Coronary artery (tissue), 2 donors: ENCODE results near the gene PRDM8.

Source experiments
- DNase-seq: peaks from one replicate; pipeline ENCODE4 v3.0.0-alpha.2; 2017; ENCODE audit warnings: low spot score
- H3K27ac ChIP-seq, 2 donors: fragments of 200-600 bp; sonication (generic); one replicate each; pipeline ENCODE4 v1.5.1; 2016 to 2019
- H3K4me3 ChIP-seq: fragments of 200-600 bp; sonication (generic); 2 replicates; pipeline ENCODE4 v1.5.1; 2016; ENCODE audit warnings: mild to moderate bottlenecking, moderate library complexity
- TF ChIP-seq, protein P1 (sequence below): fragments of 200-600 bp; sonication (generic); IDR thresholded peaks from one replicate; pipeline ENCODE4 v1.5.1; 2019; ENCODE audit warnings: antibody characterized with exemption

The PRDM8 gene

GRCh38 chr4:80252427-80252826 is 55.1 kb downstream of the PRDM8 start:
- no peak for DNase-seq
- TF ChIP-seq, protein P1, sequence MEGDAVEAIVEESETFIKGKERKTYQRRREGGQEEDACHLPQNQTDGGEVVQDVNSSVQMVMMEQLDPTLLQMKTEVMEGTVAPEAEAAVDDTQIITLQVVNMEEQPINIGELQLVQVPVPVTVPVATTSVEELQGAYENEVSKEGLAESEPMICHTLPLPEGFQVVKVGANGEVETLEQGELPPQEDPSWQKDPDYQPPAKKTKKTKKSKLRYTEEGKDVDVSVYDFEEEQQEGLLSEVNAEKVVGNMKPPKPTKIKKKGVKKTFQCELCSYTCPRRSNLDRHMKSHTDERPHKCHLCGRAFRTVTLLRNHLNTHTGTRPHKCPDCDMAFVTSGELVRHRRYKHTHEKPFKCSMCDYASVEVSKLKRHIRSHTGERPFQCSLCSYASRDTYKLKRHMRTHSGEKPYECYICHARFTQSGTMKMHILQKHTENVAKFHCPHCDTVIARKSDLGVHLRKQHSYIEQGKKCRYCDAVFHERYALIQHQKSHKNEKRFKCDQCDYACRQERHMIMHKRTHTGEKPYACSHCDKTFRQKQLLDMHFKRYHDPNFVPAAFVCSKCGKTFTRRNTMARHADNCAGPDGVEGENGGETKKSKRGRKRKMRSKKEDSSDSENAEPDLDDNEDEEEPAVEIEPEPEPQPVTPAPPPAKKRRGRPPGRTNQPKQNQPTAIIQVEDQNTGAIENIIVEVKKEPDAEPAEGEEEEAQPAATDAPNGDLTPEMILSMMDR, result no peak
- Histone ChIP-seq H3K27ac (no peak overlapping the region), H3K4me3 (no peak overlapping the region)

DNA sequence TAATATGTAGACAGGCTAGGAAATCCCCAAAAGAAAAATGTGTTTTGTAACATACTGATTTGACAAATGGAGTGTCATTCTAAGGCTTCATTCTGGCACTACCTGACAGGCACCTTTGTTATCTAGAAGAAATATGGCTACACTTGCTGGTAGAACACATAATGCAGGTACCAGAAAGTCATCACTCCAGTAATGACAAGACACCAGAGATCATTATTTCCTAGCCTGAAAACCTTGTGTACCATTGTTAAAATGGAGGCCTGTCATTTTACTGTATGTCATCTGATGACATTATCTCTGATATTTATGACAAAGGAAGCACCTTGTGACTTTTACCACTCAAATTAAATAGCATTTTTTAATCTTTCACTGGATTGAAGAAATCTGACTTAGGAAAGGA is 55.6 kb downstream of the PRDM8 start:
- H3K27ac ChIP-seq, result no peak overlapping the region
- H3K4me3 ChIP-seq, result no peak overlapping the region
- DNase-seq, result no peak
- TF ChIP-seq, protein P1, result no peak

DNA sequence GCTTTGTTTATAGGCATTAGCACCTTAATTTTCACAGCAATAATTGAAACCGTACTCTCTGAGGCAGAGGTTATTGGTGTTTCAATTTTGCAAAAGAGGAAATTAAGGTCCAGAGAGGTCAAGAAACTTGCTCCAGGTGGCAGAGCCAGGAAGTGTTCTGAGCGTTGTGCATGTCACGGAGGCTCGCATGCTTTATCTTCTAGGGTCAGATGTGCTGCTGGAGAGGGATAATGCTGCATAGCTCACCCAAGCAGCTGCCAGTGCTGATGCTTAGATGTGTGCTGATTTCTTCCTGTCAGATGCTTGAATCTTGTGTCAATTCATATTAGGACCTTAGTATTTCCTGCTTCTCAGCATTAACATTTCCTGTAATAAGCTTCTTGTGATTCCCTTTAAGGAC is 56.2 kb downstream of the PRDM8 start:
- no peak for DNase-seq
- Histone ChIP-seq H3K27ac (no peak overlapping the region), H3K4me3 (no peak overlapping the region)
- TF ChIP-seq, protein P1, result no peak
